NCI-H2171 (cell line): ENCODE results near the gene MMP25.
"Not testable (repeated sequence)": the region's sequence is repeated elsewhere in the genome, so short reads cannot be mapped to it uniquely, and the experiment has no call there.

Experiments used
- DNase-seq: peaks from one replicate; lab custom pipeline; 2025; lab: John Stamatoyannopoulos, UW

Gene MMP25

GRCh38 chr16:3074860-3075522 lies 28.6 kb downstream of the MMP25 start:
- no peak for DNase-seq

- no peak for DNase-seq
These were observed 29.2 kb downstream of the MMP25 start for GRCh38 chr16:3075523-3075915.

GRCh38 chr16:3075946-3076345 lies 29.6 kb downstream of the MMP25 start:
- not testable (repeated sequence) for DNase-seq

GRCh38 chr16:3076577-3076976 lies 30.2 kb downstream of the MMP25 start:
- no peak for DNase-seq

- DNase-seq = no peak
These were observed 33.7 kb downstream of the MMP25 start for GRCh38 chr16:3080024-3080423.

GRCh38 chr16:3081957-3082356 lies 35.6 kb downstream of the MMP25 start:
- not testable (repeated sequence) for DNase-seq

- not testable (repeated sequence) for DNase-seq
These were observed 37.0 kb downstream of the MMP25 start for GRCh38 chr16:3083408-3083807.

GRCh38 chr16:3084491-3084890 lies 38.1 kb downstream of the MMP25 start:
- DNase-seq = no peak

- no peak for DNase-seq
These were observed 38.8 kb downstream of the MMP25 start for GRCh38 chr16:3084969-3085670.

- no peak for DNase-seq
These were observed 39.7 kb downstream of the MMP25 start for GRCh38 chr16:3085868-3086595.

GRCh38 chr16:3086596-3087242 lies 40.4 kb downstream of the MMP25 start:
- no peak for DNase-seq

GRCh38 chr16:3087243-3088235 lies 41.2 kb downstream of the MMP25 start:
- no peak for DNase-seq

GRCh38 chr16:3088450-3088849 lies 42.1 kb downstream of the MMP25 start:
- no peak for DNase-seq

- DNase-seq = no peak
These were observed 42.8 kb downstream of the MMP25 start for GRCh38 chr16:3088925-3089716.

- DNase-seq = no peak
These were observed 43.6 kb downstream of the MMP25 start for GRCh38 chr16:3089717-3090592.

GRCh38 chr16:3091551-3091950 lies 45.2 kb downstream of the MMP25 start:
- DNase-seq = no peak

GRCh38 chr16:3092501-3092941 lies 46.2 kb downstream of the MMP25 start:
- no peak for DNase-seq

GRCh38 chr16:3094289-3095027 lies 48.1 kb downstream of the MMP25 start:
- DNase-seq = no peak

GRCh38 chr16:3095869-3096268 lies 49.5 kb downstream of the MMP25 start:
- DNase-seq = no peak
